Activated T-cell treated with anti-CD3 and anti-CD28 coated beads, Interleukin-2, amount 50 U/mL, for 4 hours (primary cell): ENCODE results near the gene C3orf62. TPM values are rescaled to one million over a fixed set of nuclear protein-coding genes. Genes with fewer than 3 reads are reported as not detected.

ENCODE experiments used
- ATAC-seq, 2 donors: fragments of 200-7000 bp; cut with Tn5 transposase; one replicate each; pipeline ENCODE4 v1.10.0; 2021
- DNase-seq: peaks from one replicate; pipeline ENCODE4 v3.0.0-alpha.2; 2020
- H3K27me3 Mint-ChIP-seq: one replicate; pipeline ENCODE4 v1.8.0; 2021; ENCODE audit warnings: low read depth, mixed read lengths
- H3K36me3 Mint-ChIP-seq: one replicate; pipeline ENCODE4 v1.8.0; 2022; ENCODE audit warnings: mixed read lengths; ENCODE audit not compliant: insufficient read depth
- H3K4me1 Mint-ChIP-seq: one replicate; pipeline ENCODE4 v1.8.0; 2021; ENCODE audit warnings: low read depth, mixed read lengths
- H3K4me3 Mint-ChIP-seq: one replicate; pipeline ENCODE4 v1.8.0; 2021; ENCODE audit warnings: mild to moderate bottlenecking, moderate library complexity, mixed read lengths
- H3K9me3 Mint-ChIP-seq: one replicate; pipeline ENCODE4 v1.8.0; 2021; ENCODE audit warnings: mixed read lengths
- total RNA-seq, 3 donors: library from RNA; stranded (reverse); gene quantifications; one replicate each; pipeline ENCODE4 v1.2.1, GENCODE V29; 2021

Gene C3orf62
- total RNA-seq, 3 donors from 2014 or later, result 4.7 to 5.5 (median 5.2) TPM

DNA sequence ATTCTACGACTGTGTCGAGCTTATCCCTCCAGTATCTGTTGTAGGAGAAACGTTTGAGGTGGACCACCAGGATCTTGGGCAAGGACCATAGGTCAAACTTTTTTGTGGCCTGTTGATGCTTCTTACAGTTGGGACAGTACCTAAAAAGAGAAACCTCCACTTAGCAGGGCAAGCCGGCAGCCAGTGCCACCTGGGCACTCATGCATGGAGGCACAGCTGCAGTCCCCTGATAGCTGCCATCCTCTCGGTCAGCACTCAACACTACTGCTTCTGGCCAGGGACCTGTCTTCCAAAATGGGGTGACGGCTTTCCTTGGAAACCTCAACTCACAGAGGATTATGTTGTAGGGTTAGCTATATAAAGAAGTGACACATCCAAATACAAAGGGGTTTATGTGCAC lies 7.0 kb upstream of the C3orf62 start:
- Mint-ChIP-seq H3K36me3 (peaks cover 30% of the 10 kb centered on the region), H3K9me3 (no peaks in the 10 kb centered on the region), H3K27me3 (no peaks in the 10 kb centered on the region)

GRCh38 chr3:49279376-49279775 lies 2.3 kb upstream of the C3orf62 start:
- DNase-seq (no peak), ATAC-seq (no peak)
- Mint-ChIP-seq H3K4me1 (peaks cover 22% of the 10 kb centered on the region), H3K36me3 (peaks cover 12% of the 10 kb centered on the region), H3K4me3 (no peak overlapping the region), H3K27me3 (no peaks in the 10 kb centered on the region), H3K9me3 (no peaks in the 10 kb centered on the region)

More for the DNA sequence above, 7.0 kb upstream of the C3orf62 start:
- no peak for DNase-seq
- no peaks in the 10 kb centered on the region for H3K4me1 Mint-ChIP-seq
- ATAC-seq, result no peak
- no peak overlapping the region for H3K4me3 Mint-ChIP-seq

GRCh38 chr3:49278548-49278947 lies 1.5 kb upstream of the C3orf62 start:
- H3K4me1 Mint-ChIP-seq, result peaks cover 26% of the 10 kb centered on the region
- H3K9me3 Mint-ChIP-seq, result no peaks in the 10 kb centered on the region
- DNase-seq, result no peak
- no peak for ATAC-seq
- H3K4me3 Mint-ChIP-seq, result no peak overlapping the region
- peaks cover 6% of the 10 kb centered on the region for H3K36me3 Mint-ChIP-seq
- no peaks in the 10 kb centered on the region for H3K27me3 Mint-ChIP-seq

- H3K27me3 Mint-ChIP-seq, result no peaks in the 10 kb centered on the region
- ATAC-seq (no peak), DNase-seq (no peak)
Observed at GRCh38 chr3:49277383-49277775, 347 bp upstream of the C3orf62 start.

GRCh38 chr3:49273825-49274532 lies 3.1 kb downstream of the C3orf62 start:
- peak in 1 of 2 donors; percentile 15 for ATAC-seq
- H3K4me1 Mint-ChIP-seq, result peaks cover 26% of the 10 kb centered on the region
- no peak overlapping the region for H3K4me3 Mint-ChIP-seq

More at GRCh38 chr3:49277383-49277775, 347 bp upstream of the C3orf62 start:
- H3K36me3 Mint-ChIP-seq, result peaks cover 6% of the 10 kb centered on the region
- peak overlapping the region; percentile 78 for H3K4me3 Mint-ChIP-seq
- H3K9me3 Mint-ChIP-seq, result no peaks in the 10 kb centered on the region
- peaks cover 26% of the 10 kb centered on the region for H3K4me1 Mint-ChIP-seq

DNA sequence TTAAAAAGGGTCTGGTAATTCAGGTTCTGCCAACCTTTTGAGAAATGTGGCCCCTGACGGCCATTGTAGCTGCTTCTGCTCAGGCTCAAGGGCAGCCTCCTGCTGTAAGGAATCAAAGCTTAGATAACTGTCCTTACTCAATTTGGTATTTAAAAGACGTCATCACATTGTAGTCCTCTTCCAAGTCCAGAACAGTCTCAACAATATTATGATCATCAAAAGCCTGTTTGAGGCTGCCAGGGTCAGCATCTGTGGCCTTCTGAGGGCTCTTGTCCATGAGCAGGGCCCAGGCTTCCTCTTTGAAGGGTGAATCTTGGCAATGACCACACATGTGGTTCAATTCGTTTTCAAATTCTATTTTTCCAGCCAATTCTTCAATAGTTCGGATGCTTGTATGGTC lies 6.0 kb downstream of the C3orf62 start:
- H3K27me3 Mint-ChIP-seq, result no peaks in the 10 kb centered on the region
- peaks cover 6% of the 10 kb centered on the region for H3K36me3 Mint-ChIP-seq
- no peak overlapping the region for H3K4me3 Mint-ChIP-seq
- ATAC-seq, result no peak
- peaks cover 10% of the 10 kb centered on the region for H3K4me1 Mint-ChIP-seq
- DNase-seq, result no peak
- no peaks in the 10 kb centered on the region for H3K9me3 Mint-ChIP-seq

More at GRCh38 chr3:49273825-49274532, 3.1 kb downstream of the C3orf62 start:
- H3K27me3 Mint-ChIP-seq, result no peaks in the 10 kb centered on the region
- peaks cover 6% of the 10 kb centered on the region for H3K36me3 Mint-ChIP-seq
- DNase-seq, result no peak
- no peaks in the 10 kb centered on the region for H3K9me3 Mint-ChIP-seq

GRCh38 chr3:49270156-49270500 lies 6.9 kb downstream of the C3orf62 start:
- H3K9me3 Mint-ChIP-seq, result no peaks in the 10 kb centered on the region
- no peaks in the 10 kb centered on the region for H3K27me3 Mint-ChIP-seq
- DNase-seq (no peak), ATAC-seq (no peak)
- peaks cover 6% of the 10 kb centered on the region for H3K36me3 Mint-ChIP-seq
- H3K4me3 Mint-ChIP-seq, result no peak overlapping the region
- peaks cover 4% of the 10 kb centered on the region for H3K4me1 Mint-ChIP-seq

DNA sequence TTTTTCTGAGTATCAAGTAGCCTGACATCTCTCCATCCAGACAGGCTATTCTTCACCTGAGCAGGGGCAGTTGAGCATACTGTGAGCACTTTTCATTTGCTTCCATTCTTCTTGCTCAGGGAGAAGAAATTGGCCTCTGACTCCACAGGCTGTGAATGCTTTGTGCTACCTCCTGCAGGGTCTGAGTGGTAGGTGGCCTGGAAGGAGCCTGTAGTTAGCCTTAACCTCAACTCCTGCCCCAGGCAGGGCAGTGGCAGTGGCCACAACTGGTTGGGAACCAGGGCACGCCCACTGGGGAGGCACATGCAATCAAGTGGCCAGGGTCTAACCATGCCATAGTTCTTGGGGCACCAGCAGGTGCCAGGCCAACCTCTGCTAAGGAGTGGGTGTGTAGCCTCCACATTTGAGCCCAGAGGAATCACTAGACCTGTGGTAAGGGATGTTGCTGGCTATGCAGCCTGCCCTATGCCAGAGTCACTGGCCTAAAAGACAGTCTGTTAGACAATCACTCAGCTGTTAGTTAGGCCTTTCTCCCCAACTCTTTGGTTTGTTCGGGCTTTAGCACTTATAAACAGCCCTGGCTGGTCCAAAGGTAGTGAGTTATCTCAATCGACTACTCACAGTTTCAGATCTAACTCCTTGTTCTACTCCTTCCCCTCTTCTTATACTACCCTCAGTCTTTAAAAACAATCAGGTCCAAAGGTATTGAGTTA lies 7.4 kb downstream of the C3orf62 start:
- H3K4me3 Mint-ChIP-seq, result no peak overlapping the region
- no peak for ATAC-seq
- H3K9me3 Mint-ChIP-seq, result no peaks in the 10 kb centered on the region
- peaks cover 4% of the 10 kb centered on the region for H3K4me1 Mint-ChIP-seq
- DNase-seq, result no peak
- peaks cover 6% of the 10 kb centered on the region for H3K36me3 Mint-ChIP-seq
- no peaks in the 10 kb centered on the region for H3K27me3 Mint-ChIP-seq

- DNase-seq (no peak), ATAC-seq (no peak)
- Mint-ChIP-seq H3K4me3 (no peak overlapping the region), H3K9me3 (no peaks in the 10 kb centered on the region), H3K27me3 (no peaks in the 10 kb centered on the region), H3K36me3 (peaks cover 6% of the 10 kb centered on the region), H3K4me1 (no peaks in the 10 kb centered on the region)
Observed at GRCh38 chr3:49266410-49267095, 10.5 kb downstream of the C3orf62 start.

DNA sequence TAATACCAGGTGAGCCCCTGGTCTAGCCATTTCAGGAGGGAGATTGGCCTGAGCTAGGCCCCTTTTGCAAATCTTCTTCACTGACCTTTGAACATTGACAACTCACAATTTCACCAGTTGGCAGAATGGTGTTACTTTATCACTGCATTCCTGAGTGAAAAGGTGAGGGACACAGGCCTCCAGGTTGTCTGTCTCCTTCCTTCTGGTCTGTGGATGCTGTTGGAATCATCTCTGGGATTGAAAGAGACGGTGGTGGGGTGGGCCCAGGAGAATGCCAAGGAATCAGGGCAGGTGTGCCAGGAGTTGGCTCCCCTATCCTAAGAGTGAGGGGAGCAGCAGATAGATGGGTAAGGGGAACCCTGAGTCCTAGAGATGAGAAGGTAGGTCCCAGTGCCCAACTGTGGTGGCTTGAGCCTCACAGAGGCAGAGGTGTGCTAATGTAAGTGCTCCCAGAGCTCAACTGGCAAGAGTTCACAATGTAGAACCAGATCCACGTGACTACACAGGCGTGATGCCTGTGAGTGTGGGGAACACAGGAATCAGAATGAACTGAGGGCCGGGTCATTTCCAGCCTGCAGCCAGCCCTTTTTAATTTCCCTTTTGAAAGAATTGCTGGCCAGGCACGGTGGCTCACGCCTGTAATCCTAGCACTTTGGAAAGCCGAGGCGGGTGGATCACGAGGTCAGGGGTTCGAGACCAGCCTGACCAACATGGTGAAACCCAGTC lies 11.2 kb downstream of the C3orf62 start:
- Mint-ChIP-seq H3K4me3 (no peak overlapping the region), H3K9me3 (no peaks in the 10 kb centered on the region), H3K4me1 (no peaks in the 10 kb centered on the region), H3K27me3 (no peaks in the 10 kb centered on the region), H3K36me3 (peaks cover 6% of the 10 kb centered on the region)
- ATAC-seq (no peak), DNase-seq (no peak)

DNA sequence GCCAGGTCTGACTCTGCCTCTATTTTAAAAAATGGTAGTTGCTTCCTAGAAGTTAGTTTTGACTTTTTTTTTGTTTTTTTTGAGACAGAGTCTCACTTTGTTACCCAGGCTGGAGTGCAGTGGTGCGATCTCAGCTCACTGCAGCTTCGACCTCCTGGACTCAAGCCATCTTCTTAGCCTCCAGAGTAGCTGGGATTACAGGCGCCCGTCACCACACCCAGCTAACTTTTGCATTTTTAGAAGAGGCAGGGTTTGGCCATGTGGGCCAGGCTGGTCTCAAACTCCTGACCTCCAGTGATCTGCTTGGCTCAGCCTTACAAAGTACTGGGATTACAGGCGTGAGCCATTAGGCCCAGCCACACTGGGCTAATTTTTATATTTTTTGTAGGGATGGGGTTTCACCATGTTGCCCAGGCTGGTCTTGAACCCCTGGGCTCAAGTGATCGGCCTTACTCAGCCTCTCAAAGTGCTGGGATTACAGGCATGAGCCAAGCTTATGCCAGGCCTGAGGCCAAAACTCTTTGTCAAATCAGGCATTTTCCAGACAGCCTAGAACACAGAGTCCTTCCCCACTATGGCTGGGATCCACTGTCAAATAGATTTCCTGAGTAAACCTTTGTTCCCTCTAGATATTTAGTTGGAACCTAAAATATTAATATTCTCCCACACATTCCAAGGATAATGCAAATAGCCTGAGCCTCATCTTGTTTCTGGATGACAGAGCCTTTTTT lies 13.7 kb downstream of the C3orf62 start:
- Mint-ChIP-seq H3K4me3 (no peak overlapping the region), H3K4me1 (no peaks in the 10 kb centered on the region), H3K27me3 (no peaks in the 10 kb centered on the region), H3K9me3 (no peaks in the 10 kb centered on the region), H3K36me3 (no peaks in the 10 kb centered on the region)
- no peak for DNase-seq
- no peak for ATAC-seq

- H3K4me3 Mint-ChIP-seq, result no peak overlapping the region
- H3K27me3 Mint-ChIP-seq, result no peaks in the 10 kb centered on the region
- no peak for ATAC-seq
- H3K9me3 Mint-ChIP-seq, result no peaks in the 10 kb centered on the region
- DNase-seq, result no peak
- H3K4me1 Mint-ChIP-seq, result no peaks in the 10 kb centered on the region
- no peaks in the 10 kb centered on the region for H3K36me3 Mint-ChIP-seq
Observed at GRCh38 chr3:49260806-49261324, 16.2 kb downstream of the C3orf62 start.

GRCh38 chr3:49257187-49257586 lies 19.8 kb downstream of the C3orf62 start:
- Mint-ChIP-seq H3K9me3 (no peaks in the 10 kb centered on the region), H3K36me3 (no peaks in the 10 kb centered on the region), H3K4me1 (no peaks in the 10 kb centered on the region), H3K4me3 (no peak overlapping the region), H3K27me3 (no peaks in the 10 kb centered on the region)
- ATAC-seq (no peak), DNase-seq (no peak)
